Measurements from ENCODE around the gene PGGT1B.

PGGT1B gene

DNA sequence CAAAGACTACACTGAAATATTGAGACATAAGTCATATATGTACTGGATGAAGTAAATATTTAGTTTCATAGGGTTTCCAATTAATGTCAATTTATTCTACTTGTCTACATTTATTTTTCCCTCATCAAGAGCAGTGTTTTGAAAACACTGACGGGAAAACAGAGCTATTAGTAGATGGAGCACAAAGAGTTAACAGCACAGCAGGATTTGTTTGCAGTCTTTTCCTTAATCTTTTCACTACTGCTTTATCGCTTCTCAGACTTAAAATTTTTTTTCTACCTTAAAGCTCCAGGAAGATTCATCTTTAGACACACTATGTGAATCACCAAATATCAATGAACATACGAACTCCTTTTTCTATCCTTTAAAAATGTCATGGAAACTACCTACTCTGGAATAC lies 25.6 kb downstream of the PGGT1B start:
- no peak overlapping the region for H3K4me3 Mint-ChIP-seq
- no peaks in the 10 kb centered on the region for H3K4me1 Mint-ChIP-seq (ENCODE audit: low read depth)
- H3K36me3 Mint-ChIP-seq (ENCODE audit: low read depth), result peaks cover 33% of the 10 kb centered on the region
- H3K27ac Mint-ChIP-seq, result no peak overlapping the region
- H3K9me3 Mint-ChIP-seq, result no peaks in the 10 kb centered on the region
- H3K27me3 Mint-ChIP-seq (ENCODE audit: low read depth), result no peaks in the 10 kb centered on the region
- no peak for DNase-seq (ENCODE audit: low spot score)

DNA sequence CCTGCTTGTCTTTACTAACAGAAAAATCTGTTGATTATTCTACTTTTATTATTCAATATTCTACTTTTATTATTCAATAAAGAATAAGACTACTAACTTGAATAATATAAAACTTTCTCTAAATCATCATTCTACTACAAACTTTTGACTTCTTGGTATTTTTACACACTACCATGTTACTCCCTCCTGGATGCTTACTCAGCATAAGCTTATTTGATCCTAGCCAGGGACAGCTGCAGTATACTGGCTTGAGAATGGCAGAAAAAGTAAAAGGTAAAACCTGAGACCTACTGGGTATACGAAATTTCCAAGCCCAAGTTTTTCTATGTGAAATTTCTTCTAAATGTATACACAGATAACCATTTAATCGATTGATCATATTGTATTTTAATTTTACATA lies 26.1 kb downstream of the PGGT1B start:
- DNase-seq (ENCODE audit: low spot score), result no peak
- Mint-ChIP-seq H3K27ac (no peak overlapping the region), H3K4me3 (no peak overlapping the region), H3K9me3 (no peaks in the 10 kb centered on the region), H3K27me3 (ENCODE audit: low read depth) (no peaks in the 10 kb centered on the region), H3K36me3 (ENCODE audit: low read depth) (peaks cover 33% of the 10 kb centered on the region), H3K4me1 (ENCODE audit: low read depth) (no peaks in the 10 kb centered on the region)

DNA sequence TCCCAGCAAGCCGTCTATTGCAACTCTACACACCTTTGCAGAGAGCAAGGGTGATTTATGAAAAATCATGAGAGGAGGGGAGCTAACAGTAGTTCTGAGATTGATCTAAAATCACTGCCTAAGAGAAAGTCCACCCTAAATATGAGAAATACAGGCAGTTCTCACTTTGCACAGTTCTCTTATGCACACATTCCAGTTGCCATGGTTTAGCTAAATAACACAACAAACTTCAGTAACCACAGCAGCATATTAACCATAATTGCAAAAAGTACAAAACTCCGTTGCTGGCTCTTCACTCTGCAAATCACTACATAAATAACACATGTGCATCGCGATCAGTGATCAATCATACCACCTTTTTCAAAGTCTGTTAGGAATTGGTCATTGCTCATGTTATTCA lies 31.1 kb downstream of the PGGT1B start:
- H3K9me3 Mint-ChIP-seq, result no peaks in the 10 kb centered on the region
- peaks cover 38% of the 10 kb centered on the region for H3K36me3 Mint-ChIP-seq (ENCODE audit: low read depth)
- no peak overlapping the region for H3K4me3 Mint-ChIP-seq
- no peak overlapping the region for H3K27ac Mint-ChIP-seq
- no peaks in the 10 kb centered on the region for H3K4me1 Mint-ChIP-seq (ENCODE audit: low read depth)
- H3K27me3 Mint-ChIP-seq (ENCODE audit: low read depth), result no peaks in the 10 kb centered on the region
- no peak for DNase-seq (ENCODE audit: low spot score)

GRCh38 chr5:115229606-115230005 lies 33.1 kb downstream of the PGGT1B start:
- Mint-ChIP-seq H3K27me3 (ENCODE audit: low read depth) (no peaks in the 10 kb centered on the region), H3K27ac (no peak overlapping the region), H3K4me1 (ENCODE audit: low read depth) (no peaks in the 10 kb centered on the region), H3K9me3 (no peaks in the 10 kb centered on the region), H3K4me3 (no peak overlapping the region), H3K36me3 (ENCODE audit: low read depth) (peaks cover 36% of the 10 kb centered on the region)
- no peak for DNase-seq (ENCODE audit: low spot score)

- Mint-ChIP-seq H3K9me3 (no peaks in the 10 kb centered on the region), H3K4me1 (ENCODE audit: low read depth) (peaks cover 2% of the 10 kb centered on the region), H3K27ac (no peak overlapping the region), H3K4me3 (no peak overlapping the region), H3K36me3 (ENCODE audit: low read depth) (peaks cover 37% of the 10 kb centered on the region), H3K27me3 (ENCODE audit: low read depth) (no peaks in the 10 kb centered on the region)
- no peak for DNase-seq (ENCODE audit: low spot score)
Observed at GRCh38 chr5:115227281-115227680, 35.4 kb downstream of the PGGT1B start.

GRCh38 chr5:115214541-115214940 lies 48.1 kb downstream of the PGGT1B start:
- peaks cover 25% of the 10 kb centered on the region for H3K36me3 Mint-ChIP-seq (ENCODE audit: low read depth)
- H3K4me1 Mint-ChIP-seq (ENCODE audit: low read depth), result peaks cover 7% of the 10 kb centered on the region
- H3K27me3 Mint-ChIP-seq (ENCODE audit: low read depth), result no peaks in the 10 kb centered on the region
- no peak overlapping the region for H3K27ac Mint-ChIP-seq
- no peak overlapping the region for H3K4me3 Mint-ChIP-seq
- H3K9me3 Mint-ChIP-seq, result no peaks in the 10 kb centered on the region
- no peak for DNase-seq (ENCODE audit: low spot score)

DNA sequence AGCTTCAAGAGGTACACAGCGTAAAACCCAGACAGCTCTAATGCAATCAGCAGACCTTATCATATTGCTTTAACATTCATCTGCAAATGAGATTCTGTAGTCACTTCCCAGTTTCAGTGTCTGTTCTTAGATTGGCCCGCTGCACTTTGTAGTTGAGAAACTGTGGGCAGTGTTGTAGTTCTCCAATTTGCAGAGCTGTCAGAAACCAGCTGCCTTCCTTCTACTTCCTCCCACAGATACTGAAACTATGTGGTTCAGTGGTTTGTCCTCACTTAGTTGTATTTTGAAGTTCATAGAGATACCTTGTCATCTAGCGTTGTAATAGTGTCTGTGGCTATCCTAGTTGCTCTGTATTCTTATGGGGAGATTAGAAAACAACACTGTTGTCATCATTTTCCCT lies 53.4 kb downstream of the PGGT1B start:
- Mint-ChIP-seq H3K27ac (peak overlapping the region; percentile 82), H3K27me3 (ENCODE audit: low read depth) (no peaks in the 10 kb centered on the region), H3K4me3 (peak overlapping the region; percentile 70), H3K9me3 (no peaks in the 10 kb centered on the region), H3K4me1 (ENCODE audit: low read depth) (peaks cover 17% of the 10 kb centered on the region), H3K36me3 (ENCODE audit: low read depth) (peaks cover 20% of the 10 kb centered on the region)
- peak; percentile 80 for DNase-seq (ENCODE audit: low spot score)

GRCh38 chr5:115202952-115203351 lies 59.7 kb downstream of the PGGT1B start:
- no peak for DNase-seq (ENCODE audit: low spot score)
- Mint-ChIP-seq H3K27ac (no peak overlapping the region), H3K27me3 (ENCODE audit: low read depth) (peaks cover 2% of the 10 kb centered on the region), H3K36me3 (ENCODE audit: low read depth) (peaks cover 3% of the 10 kb centered on the region), H3K4me1 (ENCODE audit: low read depth) (no peaks in the 10 kb centered on the region), H3K9me3 (no peaks in the 10 kb centered on the region), H3K4me3 (no peak overlapping the region)

GRCh38 chr5:115196161-115196560 lies 66.5 kb downstream of the PGGT1B start:
- no peak overlapping the region for H3K27ac Mint-ChIP-seq
- DNase-seq (ENCODE audit: low spot score), result no peak
- peaks cover 26% of the 10 kb centered on the region for H3K27me3 Mint-ChIP-seq (ENCODE audit: low read depth)
- no peaks in the 10 kb centered on the region for H3K36me3 Mint-ChIP-seq (ENCODE audit: low read depth)
- no peaks in the 10 kb centered on the region for H3K4me1 Mint-ChIP-seq (ENCODE audit: low read depth)
- no peaks in the 10 kb centered on the region for H3K9me3 Mint-ChIP-seq
- no peak overlapping the region for H3K4me3 Mint-ChIP-seq

DNA sequence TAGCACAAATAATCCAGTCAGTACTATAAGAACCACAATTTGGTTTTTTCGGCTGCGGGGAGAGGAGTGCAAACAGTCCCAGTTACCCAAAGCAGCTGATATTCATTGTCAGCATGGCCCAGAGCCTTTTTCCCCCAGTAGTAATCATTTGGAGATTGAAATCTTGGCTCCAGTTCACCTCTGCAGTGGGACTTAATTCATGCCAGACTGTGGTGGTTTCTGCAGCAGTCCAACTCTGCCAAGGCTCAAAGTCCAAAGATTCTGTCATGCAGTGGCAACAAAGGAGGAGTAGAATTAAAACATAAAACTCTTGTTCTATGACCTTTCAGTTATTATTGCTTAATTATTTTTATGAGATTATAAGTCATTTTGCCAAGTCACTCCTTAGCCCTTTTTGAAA lies 68.0 kb downstream of the PGGT1B start:
- no peak for DNase-seq (ENCODE audit: low spot score)
- no peak overlapping the region for H3K27ac Mint-ChIP-seq
- no peaks in the 10 kb centered on the region for H3K9me3 Mint-ChIP-seq
- peaks cover 32% of the 10 kb centered on the region for H3K27me3 Mint-ChIP-seq (ENCODE audit: low read depth)
- no peak overlapping the region for H3K4me3 Mint-ChIP-seq
- no peaks in the 10 kb centered on the region for H3K4me1 Mint-ChIP-seq (ENCODE audit: low read depth)
- H3K36me3 Mint-ChIP-seq (ENCODE audit: low read depth), result no peaks in the 10 kb centered on the region

GRCh38 chr5:115193295-115193694 lies 69.4 kb downstream of the PGGT1B start:
- no peak for DNase-seq (ENCODE audit: low spot score)

DNA sequence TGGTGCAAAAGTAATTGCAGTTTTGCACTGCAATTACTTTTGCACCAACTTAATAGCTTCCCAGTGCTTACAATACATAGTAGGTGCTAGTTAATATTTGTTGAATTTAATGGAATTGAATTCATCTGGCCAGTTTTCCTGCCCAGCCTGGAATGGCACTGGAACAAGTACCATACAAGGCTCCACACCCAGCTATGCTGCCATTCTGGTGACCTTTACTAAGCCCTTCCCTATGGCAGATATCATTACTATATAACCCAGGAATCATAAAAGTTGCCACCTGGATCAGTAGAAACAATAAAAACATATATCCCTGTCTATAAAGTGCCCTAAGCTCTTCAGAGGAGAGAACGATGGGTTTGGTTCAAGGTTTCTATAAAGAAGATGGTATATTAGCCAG lies 70.6 kb downstream of the PGGT1B start:
- no peaks in the 10 kb centered on the region for H3K36me3 Mint-ChIP-seq (ENCODE audit: low read depth)
- no peak overlapping the region for H3K4me3 Mint-ChIP-seq
- H3K4me1 Mint-ChIP-seq (ENCODE audit: low read depth), result no peaks in the 10 kb centered on the region
- no peaks in the 10 kb centered on the region for H3K9me3 Mint-ChIP-seq
- H3K27me3 Mint-ChIP-seq (ENCODE audit: low read depth), result peaks cover 35% of the 10 kb centered on the region
- no peak for DNase-seq (ENCODE audit: low spot score)
- no peak overlapping the region for H3K27ac Mint-ChIP-seq

More at GRCh38 chr5:115193295-115193694, 69.4 kb downstream of the PGGT1B start:
- H3K36me3 Mint-ChIP-seq (ENCODE audit: low read depth), result no peaks in the 10 kb centered on the region
- H3K4me3 Mint-ChIP-seq, result no peak overlapping the region
- H3K9me3 Mint-ChIP-seq, result no peaks in the 10 kb centered on the region
- H3K4me1 Mint-ChIP-seq (ENCODE audit: low read depth), result no peaks in the 10 kb centered on the region
- H3K27me3 Mint-ChIP-seq (ENCODE audit: low read depth), result peaks cover 36% of the 10 kb centered on the region
- no peak overlapping the region for H3K27ac Mint-ChIP-seq

GRCh38 chr5:115191474-115192031 lies 71.1 kb downstream of the PGGT1B start:
- Mint-ChIP-seq H3K27me3 (ENCODE audit: low read depth) (peaks cover 38% of the 10 kb centered on the region), H3K36me3 (ENCODE audit: low read depth) (no peaks in the 10 kb centered on the region), H3K4me1 (ENCODE audit: low read depth) (no peaks in the 10 kb centered on the region), H3K27ac (no peak overlapping the region), H3K4me3 (no peak overlapping the region), H3K9me3 (no peaks in the 10 kb centered on the region)
- DNase-seq (ENCODE audit: low spot score), result no peak

DNA sequence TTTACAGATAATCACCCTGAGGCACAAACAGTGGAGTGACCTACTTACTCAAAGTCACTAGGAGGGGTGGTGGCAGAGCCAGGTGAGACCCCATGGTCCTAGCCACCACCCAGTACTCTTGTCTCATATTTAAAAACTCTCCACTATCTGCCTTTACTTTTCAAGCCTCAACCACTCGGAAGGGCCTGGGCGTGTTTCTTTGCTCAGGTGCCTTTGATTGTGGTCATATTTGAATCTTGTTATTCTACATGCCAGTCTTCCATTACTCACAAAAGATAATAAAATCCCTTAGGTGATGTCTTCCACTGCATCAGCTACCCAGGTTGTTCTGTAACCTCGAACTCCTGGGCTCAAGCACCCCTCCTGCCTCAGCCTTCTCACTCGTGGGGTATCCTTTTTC lies 72.3 kb downstream of the PGGT1B start:
- Mint-ChIP-seq H3K4me3 (no peak overlapping the region), H3K36me3 (ENCODE audit: low read depth) (no peaks in the 10 kb centered on the region), H3K27ac (no peak overlapping the region), H3K9me3 (no peaks in the 10 kb centered on the region), H3K27me3 (ENCODE audit: low read depth) (peaks cover 36% of the 10 kb centered on the region), H3K4me1 (ENCODE audit: low read depth) (no peaks in the 10 kb centered on the region)
- no peak for DNase-seq (ENCODE audit: low spot score)

DNA sequence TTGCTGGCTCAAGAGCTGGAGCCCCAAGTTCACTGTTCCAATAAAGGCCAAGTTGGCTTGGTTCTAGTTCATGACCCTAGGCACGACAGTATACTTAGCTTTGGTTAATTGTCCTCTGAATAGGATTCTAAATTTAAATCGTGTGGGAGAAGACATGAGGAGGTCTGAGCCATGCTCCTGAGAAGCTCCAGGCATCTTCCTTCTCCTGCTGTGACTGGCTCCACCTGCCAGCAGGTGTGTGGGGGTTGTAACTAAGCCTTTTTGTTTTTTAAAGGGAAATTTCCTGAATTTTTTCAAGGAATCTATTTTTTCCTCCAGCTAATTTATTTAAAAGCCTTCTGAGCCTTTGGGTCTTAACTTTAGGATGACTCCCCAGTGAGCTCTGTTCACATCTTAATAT lies 72.8 kb downstream of the PGGT1B start:
- H3K36me3 Mint-ChIP-seq (ENCODE audit: low read depth), result no peaks in the 10 kb centered on the region
- H3K4me1 Mint-ChIP-seq (ENCODE audit: low read depth), result no peaks in the 10 kb centered on the region
- H3K4me3 Mint-ChIP-seq, result no peak overlapping the region
- H3K27me3 Mint-ChIP-seq (ENCODE audit: low read depth), result peaks cover 34% of the 10 kb centered on the region
- DNase-seq (ENCODE audit: low spot score), result no peak
- H3K9me3 Mint-ChIP-seq, result no peaks in the 10 kb centered on the region
- H3K27ac Mint-ChIP-seq, result no peak overlapping the region

Measured in T-helper 2 cell treated with Interferon-gamma antibody and Interleukin-4, amounts not matched to agents 5 μg/mL and 100 μg/mL, for 36 hours (primary cell).